Type B pancreatic cell (in vitro differentiated cells): ENCODE data around the gene SGMS1. TPM values are rescaled to one million over a fixed set of nuclear protein-coding genes. Genes with fewer than 3 reads are reported as not detected.

ENCODE experiments used
- DNase-seq: peaks from one replicate; pipeline ENCODE4 v3.0.0; 2021; ENCODE audit warnings: mixed read lengths; ENCODE audit not compliant: unreplicated experiment; ENCODE audit errors: extremely low spot score
- H3K27ac Mint-ChIP-seq: 2 replicates; pipeline ENCODE4 v1.8.0; 2021; ENCODE audit warnings: mild to moderate bottlenecking, mixed read lengths
- H3K27me3 Mint-ChIP-seq: 2 replicates; pipeline ENCODE4 v1.8.0; 2021; ENCODE audit warnings: mixed read lengths
- H3K36me3 Mint-ChIP-seq: 2 replicates; pipeline ENCODE4 v1.8.0; 2021; ENCODE audit warnings: mixed read lengths
- H3K4me1 Mint-ChIP-seq: one replicate; pipeline ENCODE4 v1.8.0; 2021; ENCODE audit warnings: mixed read lengths; ENCODE audit not compliant: unreplicated experiment
- H3K4me3 Mint-ChIP-seq: 2 replicates; pipeline ENCODE4 v1.8.0; 2021; ENCODE audit warnings: mild to moderate bottlenecking, mixed read lengths
- H3K9me3 Mint-ChIP-seq: 2 replicates; pipeline ENCODE4 v1.8.0; 2021; ENCODE audit warnings: mixed read lengths
- CTCF ChIP-seq: fragments of 200-600 bp; sonication (generic); conservative IDR thresholded peaks from 2 replicates; pipeline ENCODE4 v1.5.0; 2021; ENCODE audit warnings: antibody characterized with exemption, mild to moderate bottlenecking
- total RNA-seq: library from RNA; stranded (reverse); gene quantifications from 2 replicates; pipeline ENCODE4 v1.2.1, GENCODE V29; 2021; ENCODE audit warnings: low replicate concordance

Gene SGMS1
- total RNA-seq, 1 donor from 2014 or later, result 15.1 TPM

GRCh38 chr10:50392966-50393718 lies 230.6 kb downstream of the SGMS1 start:
- H3K4me1 Mint-ChIP-seq, result no peaks in the 10 kb centered on the region
- H3K9me3 Mint-ChIP-seq, result no peaks in the 10 kb centered on the region
- H3K4me3 Mint-ChIP-seq, result no peak overlapping the region
- no peaks in the 10 kb centered on the region for H3K36me3 Mint-ChIP-seq
- H3K27me3 Mint-ChIP-seq, result no peaks in the 10 kb centered on the region
- DNase-seq, result no peak
- no peak for TF ChIP-seq CTCF
- H3K27ac Mint-ChIP-seq, result peak overlapping the region; percentile 31

DNA sequence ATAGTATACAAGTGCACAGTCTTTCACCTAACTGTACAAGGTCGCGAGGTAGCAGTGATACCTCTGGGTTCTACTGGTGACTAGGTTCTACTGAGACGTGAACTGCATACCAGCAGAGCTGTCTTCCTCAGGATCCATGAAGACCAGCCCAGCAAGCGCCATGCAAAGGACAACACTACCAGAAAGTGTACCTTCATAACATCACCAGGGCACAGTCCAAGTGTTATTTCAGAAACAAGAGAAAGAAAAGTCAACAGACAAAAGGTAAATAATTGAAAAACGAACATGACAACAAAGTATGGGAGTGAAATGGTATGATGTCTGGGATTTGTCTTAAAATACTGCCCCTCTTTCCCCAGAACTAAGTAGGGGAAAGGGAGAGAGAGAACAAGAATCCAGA lies 231.3 kb downstream of the SGMS1 start:
- Mint-ChIP-seq H3K4me3 (no peak overlapping the region), H3K9me3 (no peaks in the 10 kb centered on the region), H3K27ac (no peak overlapping the region), H3K36me3 (no peaks in the 10 kb centered on the region), H3K27me3 (no peaks in the 10 kb centered on the region), H3K4me1 (no peaks in the 10 kb centered on the region)
- no peak for DNase-seq
- TF ChIP-seq CTCF, result no peak

- DNase-seq, result no peak
- no peaks in the 10 kb centered on the region for H3K36me3 Mint-ChIP-seq
- H3K27me3 Mint-ChIP-seq, result no peaks in the 10 kb centered on the region
- no peak for TF ChIP-seq CTCF
- peaks cover 9% of the 10 kb centered on the region for H3K4me1 Mint-ChIP-seq
- no peaks in the 10 kb centered on the region for H3K9me3 Mint-ChIP-seq
- H3K27ac Mint-ChIP-seq, result no peak overlapping the region
- H3K4me3 Mint-ChIP-seq, result no peak overlapping the region
These were observed 233.5 kb downstream of the SGMS1 start for GRCh38 chr10:50390302-50390701.

- H3K4me3 Mint-ChIP-seq, result no peak overlapping the region
- no peak for DNase-seq
- no peaks in the 10 kb centered on the region for H3K36me3 Mint-ChIP-seq
- H3K9me3 Mint-ChIP-seq, result no peaks in the 10 kb centered on the region
- no peak for TF ChIP-seq CTCF
- H3K27ac Mint-ChIP-seq, result no peak overlapping the region
- H3K4me1 Mint-ChIP-seq, result peaks cover 10% of the 10 kb centered on the region
- H3K27me3 Mint-ChIP-seq, result no peaks in the 10 kb centered on the region
These were observed 235.6 kb downstream of the SGMS1 start for GRCh38 chr10:50388181-50388580.

- no peaks in the 10 kb centered on the region for H3K36me3 Mint-ChIP-seq
- H3K27ac Mint-ChIP-seq, result no peak overlapping the region
- TF ChIP-seq CTCF, result no peak
- no peak overlapping the region for H3K4me3 Mint-ChIP-seq
- H3K9me3 Mint-ChIP-seq, result no peaks in the 10 kb centered on the region
- DNase-seq, result no peak
- H3K27me3 Mint-ChIP-seq, result no peaks in the 10 kb centered on the region
- peaks cover 10% of the 10 kb centered on the region for H3K4me1 Mint-ChIP-seq
These were observed 236.1 kb downstream of the SGMS1 start for GRCh38 chr10:50387732-50388073.
